A549 (cell line): ENCODE measurements around the gene ZNF438.
"Not testable (repeated sequence)": the region's sequence is repeated elsewhere in the genome, so short reads cannot be mapped to it uniquely, and the experiment has no call there.

Experiments
- RAD21 ChIP-seq, 2 experiments: fragments of >200 bp in 1 of 2; sonication (Bioruptor Twin) in 1 of 2; formaldehyde crosslinking in 1 of 2; IDR thresholded peaks in 1 of 2; conservative IDR thresholded peaks in 1 of 2; 2 replicates in 1 of 2; 3 replicates in 1 of 2; pipeline ENCODE4 v1.6.1; 2012 to 2018; ENCODE audit warnings: inconsistent platforms in 1 of 2
- RCOR1 ChIP-seq: fragments of 150-350 bp; IDR thresholded peaks from 2 replicates; pipeline ENCODE4 v1.6.1; 2014; ENCODE audit warnings: antibody characterized with exemption, low read length, low read depth
- SMC3 ChIP-seq: fragments of >200 bp; sonication (Bioruptor Twin); formaldehyde crosslinking; IDR thresholded peaks from 3 replicates; pipeline ENCODE4 v1.6.1; 2018; ENCODE audit warnings: inconsistent platforms
- TF ChIP-seq, protein P1 (sequence below): fragments of >200 bp; sonication (Bioruptor Twin); formaldehyde crosslinking; IDR thresholded peaks from 3 replicates; pipeline ENCODE4 v1.5.1; 2016

DNA sequence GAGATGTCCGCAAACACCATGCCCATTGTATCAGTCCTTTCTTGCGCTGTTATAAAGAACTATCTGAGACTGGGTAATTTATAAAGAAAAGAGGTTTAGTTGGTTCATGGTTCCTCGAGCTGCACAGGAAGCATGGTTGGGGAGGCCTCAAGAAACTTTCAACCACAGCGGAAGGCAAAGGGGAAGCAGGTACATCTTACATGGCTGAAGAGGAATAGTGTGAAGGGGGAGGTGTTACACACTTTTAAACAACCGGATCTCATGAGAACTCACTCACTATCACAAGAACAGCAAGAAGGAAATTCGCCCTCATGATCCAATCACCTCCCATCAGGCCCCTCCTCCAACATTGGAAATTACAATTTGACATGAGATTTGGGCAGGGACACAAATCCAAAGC is 48.5 kb downstream of the ZNF438 start:
- TF ChIP-seq RCOR1; RAD21 (conservative IDR thresholded peaks at IDR 0.05 in 1 of 2, IDR thresholded peaks at IDR 0.05 in 1 of 2); SMC3: not testable (repeated sequence)
- TF ChIP-seq, protein P1, sequence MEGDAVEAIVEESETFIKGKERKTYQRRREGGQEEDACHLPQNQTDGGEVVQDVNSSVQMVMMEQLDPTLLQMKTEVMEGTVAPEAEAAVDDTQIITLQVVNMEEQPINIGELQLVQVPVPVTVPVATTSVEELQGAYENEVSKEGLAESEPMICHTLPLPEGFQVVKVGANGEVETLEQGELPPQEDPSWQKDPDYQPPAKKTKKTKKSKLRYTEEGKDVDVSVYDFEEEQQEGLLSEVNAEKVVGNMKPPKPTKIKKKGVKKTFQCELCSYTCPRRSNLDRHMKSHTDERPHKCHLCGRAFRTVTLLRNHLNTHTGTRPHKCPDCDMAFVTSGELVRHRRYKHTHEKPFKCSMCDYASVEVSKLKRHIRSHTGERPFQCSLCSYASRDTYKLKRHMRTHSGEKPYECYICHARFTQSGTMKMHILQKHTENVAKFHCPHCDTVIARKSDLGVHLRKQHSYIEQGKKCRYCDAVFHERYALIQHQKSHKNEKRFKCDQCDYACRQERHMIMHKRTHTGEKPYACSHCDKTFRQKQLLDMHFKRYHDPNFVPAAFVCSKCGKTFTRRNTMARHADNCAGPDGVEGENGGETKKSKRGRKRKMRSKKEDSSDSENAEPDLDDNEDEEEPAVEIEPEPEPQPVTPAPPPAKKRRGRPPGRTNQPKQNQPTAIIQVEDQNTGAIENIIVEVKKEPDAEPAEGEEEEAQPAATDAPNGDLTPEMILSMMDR: not testable (repeated sequence)
